Effector memory CD4-positive, alpha-beta T cell (primary cell): ENCODE results near the gene SLC29A3.

ENCODE experiments used
- DNase-seq, 3 donors: peaks; one replicate each; pipeline ENCODE4 v3.0.0-alpha.2; 2020
- H3K27ac ChIP-seq: 2 replicates; pipeline ENCODE4 v1.7.0; 2013; ENCODE audit warnings: mild to moderate bottlenecking, low read length, moderate library complexity; ENCODE audit not compliant: insufficient read depth, poor library complexity, severe bottlenecking
- H3K27me3 ChIP-seq: replicated peaks from 2 replicates; pipeline ENCODE4 v1.7.0; 2013; ENCODE audit warnings: mild to moderate bottlenecking, low read length; ENCODE audit not compliant: insufficient read depth, control insufficient read depth, poor library complexity, severe bottlenecking
- H3K36me3 ChIP-seq: 2 replicates; pipeline ENCODE4 v1.7.0; 2013; ENCODE audit warnings: mild to moderate bottlenecking, low read length, moderate library complexity; ENCODE audit not compliant: control insufficient read depth, insufficient read depth
- H3K4me1 ChIP-seq: 2 replicates; pipeline ENCODE4 v1.7.0; 2013; ENCODE audit warnings: low read length, mild to moderate bottlenecking; ENCODE audit not compliant: control insufficient read depth, insufficient read depth, poor library complexity, severe bottlenecking
- H3K4me3 ChIP-seq: 2 replicates; pipeline ENCODE4 v1.7.0; 2013; ENCODE audit warnings: low read length, low read depth, mild to moderate bottlenecking; ENCODE audit not compliant: insufficient read depth, poor library complexity, severe bottlenecking
- H3K9me3 ChIP-seq: 2 replicates; pipeline ENCODE4 v1.7.0; 2013; ENCODE audit warnings: mild to moderate bottlenecking, low read length, moderate library complexity; ENCODE audit not compliant: control insufficient read depth

Gene SLC29A3

GRCh38 chr10:71343392-71343773 is 24.3 kb downstream of the SLC29A3 start:
- no peaks in the 10 kb centered on the region for H3K9me3 ChIP-seq
- H3K27me3 ChIP-seq = no peaks in the 10 kb centered on the region
- no peak for DNase-seq
- no peaks in the 10 kb centered on the region for H3K4me1 ChIP-seq
- H3K4me3 ChIP-seq = no peak overlapping the region
- no peak overlapping the region for H3K27ac ChIP-seq
- H3K36me3 ChIP-seq = no peaks in the 10 kb centered on the region

GRCh38 chr10:71344154-71344925 is 25.3 kb downstream of the SLC29A3 start:
- H3K4me3 ChIP-seq = no peak overlapping the region
- H3K36me3 ChIP-seq = no peaks in the 10 kb centered on the region
- H3K4me1 ChIP-seq = no peaks in the 10 kb centered on the region
- H3K27me3 ChIP-seq = no peaks in the 10 kb centered on the region
- no peak for DNase-seq
- H3K27ac ChIP-seq = no peak overlapping the region
- no peaks in the 10 kb centered on the region for H3K9me3 ChIP-seq

GRCh38 chr10:71344993-71345480 is 26.0 kb downstream of the SLC29A3 start:
- no peaks in the 10 kb centered on the region for H3K9me3 ChIP-seq
- no peaks in the 10 kb centered on the region for H3K27me3 ChIP-seq
- H3K4me1 ChIP-seq = no peaks in the 10 kb centered on the region
- no peak for DNase-seq
- no peaks in the 10 kb centered on the region for H3K36me3 ChIP-seq
- H3K4me3 ChIP-seq = no peak overlapping the region
- H3K27ac ChIP-seq = no peak overlapping the region

- no peak overlapping the region for H3K4me3 ChIP-seq
- DNase-seq = no peak
- H3K27me3 ChIP-seq = no peaks in the 10 kb centered on the region
- H3K4me1 ChIP-seq = no peaks in the 10 kb centered on the region
- H3K27ac ChIP-seq = no peak overlapping the region
- no peaks in the 10 kb centered on the region for H3K9me3 ChIP-seq
- H3K36me3 ChIP-seq = no peaks in the 10 kb centered on the region
Measured at GRCh38 chr10:71345694-71346093, 26.6 kb downstream of the SLC29A3 start.

GRCh38 chr10:71346731-71347130 is 27.7 kb downstream of the SLC29A3 start:
- DNase-seq = no peak
- H3K4me3 ChIP-seq = no peak overlapping the region
- no peak overlapping the region for H3K27ac ChIP-seq
- no peaks in the 10 kb centered on the region for H3K27me3 ChIP-seq
- no peaks in the 10 kb centered on the region for H3K4me1 ChIP-seq
- H3K9me3 ChIP-seq = no peaks in the 10 kb centered on the region
- no peaks in the 10 kb centered on the region for H3K36me3 ChIP-seq

- H3K9me3 ChIP-seq = no peaks in the 10 kb centered on the region
- H3K36me3 ChIP-seq = no peaks in the 10 kb centered on the region
- H3K27me3 ChIP-seq = no peaks in the 10 kb centered on the region
- H3K27ac ChIP-seq = no peak overlapping the region
- no peak overlapping the region for H3K4me3 ChIP-seq
- no peaks in the 10 kb centered on the region for H3K4me1 ChIP-seq
- no peak for DNase-seq
Measured at GRCh38 chr10:71347587-71348395, 28.7 kb downstream of the SLC29A3 start.

GRCh38 chr10:71348850-71349249 is 29.8 kb downstream of the SLC29A3 start:
- Histone ChIP-seq H3K27me3 (no peaks in the 10 kb centered on the region), H3K36me3 (no peaks in the 10 kb centered on the region), H3K4me1 (no peaks in the 10 kb centered on the region), H3K4me3 (no peak overlapping the region), H3K27ac (no peak overlapping the region), H3K9me3 (no peaks in the 10 kb centered on the region)
- DNase-seq = no peak

GRCh38 chr10:71349406-71349805 is 30.3 kb downstream of the SLC29A3 start:
- Histone ChIP-seq H3K4me3 (no peak overlapping the region), H3K27me3 (no peaks in the 10 kb centered on the region)

GRCh38 chr10:71351087-71351486 is 32.0 kb downstream of the SLC29A3 start:
- no peaks in the 10 kb centered on the region for H3K36me3 ChIP-seq
- no peaks in the 10 kb centered on the region for H3K9me3 ChIP-seq
- no peaks in the 10 kb centered on the region for H3K27me3 ChIP-seq
- H3K27ac ChIP-seq = no peak overlapping the region
- DNase-seq = no peak
- H3K4me3 ChIP-seq = no peak overlapping the region
- no peaks in the 10 kb centered on the region for H3K4me1 ChIP-seq

More at GRCh38 chr10:71349406-71349805, 30.3 kb downstream of the SLC29A3 start:
- Histone ChIP-seq H3K9me3 (no peaks in the 10 kb centered on the region), H3K27ac (no peak overlapping the region), H3K36me3 (no peaks in the 10 kb centered on the region), H3K4me1 (no peaks in the 10 kb centered on the region)
- no peak for DNase-seq
